ENCODE results near the gene WNT4.

WNT4 gene

DNA sequence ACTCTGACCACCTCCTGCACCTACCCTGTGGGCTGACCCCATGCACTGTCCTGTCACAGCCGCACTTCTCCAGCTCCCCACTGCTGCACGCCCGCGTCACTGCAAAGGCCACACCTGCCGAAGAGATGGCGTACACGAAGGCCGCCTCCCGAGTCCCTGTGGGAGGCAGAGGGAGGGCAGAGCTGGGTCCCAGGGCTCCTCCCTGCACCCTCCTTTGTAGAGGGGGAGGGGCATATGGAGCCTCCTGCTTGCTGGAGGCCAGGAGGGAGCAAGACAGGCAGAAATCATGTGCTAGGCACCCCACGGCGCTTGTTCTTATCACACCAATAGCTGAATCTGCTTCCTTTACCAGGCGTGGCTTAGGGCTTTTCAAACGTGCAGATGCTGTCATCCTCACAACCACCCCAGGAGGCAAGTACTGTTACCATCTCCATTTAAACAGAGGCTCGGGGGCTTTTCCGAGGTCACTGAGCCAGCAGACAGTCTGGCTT lies 21.4 kb downstream of the WNT4 start:
- no peak for DNase-seq (ENCODE audit: low spot score)
- in situ Hi-C loops (cut with MboI; ENCODE audit: low pct_unique_long_range_greater_than_20kb, low sequenced_read_pairs, unreplicated experiment), result loop anchor here (25.0 kb wide), 1 partner anchor 291 kb away; no protein-coding TSS in a partner anchor
- TF ChIP-seq, protein P1, sequence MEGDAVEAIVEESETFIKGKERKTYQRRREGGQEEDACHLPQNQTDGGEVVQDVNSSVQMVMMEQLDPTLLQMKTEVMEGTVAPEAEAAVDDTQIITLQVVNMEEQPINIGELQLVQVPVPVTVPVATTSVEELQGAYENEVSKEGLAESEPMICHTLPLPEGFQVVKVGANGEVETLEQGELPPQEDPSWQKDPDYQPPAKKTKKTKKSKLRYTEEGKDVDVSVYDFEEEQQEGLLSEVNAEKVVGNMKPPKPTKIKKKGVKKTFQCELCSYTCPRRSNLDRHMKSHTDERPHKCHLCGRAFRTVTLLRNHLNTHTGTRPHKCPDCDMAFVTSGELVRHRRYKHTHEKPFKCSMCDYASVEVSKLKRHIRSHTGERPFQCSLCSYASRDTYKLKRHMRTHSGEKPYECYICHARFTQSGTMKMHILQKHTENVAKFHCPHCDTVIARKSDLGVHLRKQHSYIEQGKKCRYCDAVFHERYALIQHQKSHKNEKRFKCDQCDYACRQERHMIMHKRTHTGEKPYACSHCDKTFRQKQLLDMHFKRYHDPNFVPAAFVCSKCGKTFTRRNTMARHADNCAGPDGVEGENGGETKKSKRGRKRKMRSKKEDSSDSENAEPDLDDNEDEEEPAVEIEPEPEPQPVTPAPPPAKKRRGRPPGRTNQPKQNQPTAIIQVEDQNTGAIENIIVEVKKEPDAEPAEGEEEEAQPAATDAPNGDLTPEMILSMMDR (IDR thresholded peaks at IDR 0.05; ENCODE audit: extremely low read depth, insufficient read depth, missing control alignments), result no peak

DNA sequence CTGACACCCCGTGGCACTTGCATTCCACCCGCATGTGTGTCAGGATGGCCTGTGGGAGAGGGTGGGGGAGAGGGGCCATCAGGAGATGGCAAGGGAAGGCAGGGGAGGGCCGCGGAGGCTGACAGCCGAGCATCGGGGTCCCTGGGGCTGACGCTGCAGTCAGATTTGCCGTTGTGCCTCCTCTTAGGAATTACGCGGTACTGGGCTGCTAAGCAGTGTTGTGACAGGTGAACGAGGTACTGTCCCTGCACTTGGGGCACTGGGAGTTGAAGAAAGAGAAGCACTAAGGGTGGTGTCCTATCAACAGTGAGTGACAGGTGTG lies 22.5 kb downstream of the WNT4 start:
- in situ Hi-C loops (cut with MboI; ENCODE audit: low pct_unique_long_range_greater_than_20kb, low sequenced_read_pairs, unreplicated experiment), result loop anchor here (25.0 kb wide), 1 partner anchor 292 kb away; no protein-coding TSS in a partner anchor
- TF ChIP-seq, protein P1 (IDR thresholded peaks at IDR 0.05; ENCODE audit: extremely low read depth, insufficient read depth, missing control alignments), result no peak
- no peak for DNase-seq (ENCODE audit: low spot score)

DNA sequence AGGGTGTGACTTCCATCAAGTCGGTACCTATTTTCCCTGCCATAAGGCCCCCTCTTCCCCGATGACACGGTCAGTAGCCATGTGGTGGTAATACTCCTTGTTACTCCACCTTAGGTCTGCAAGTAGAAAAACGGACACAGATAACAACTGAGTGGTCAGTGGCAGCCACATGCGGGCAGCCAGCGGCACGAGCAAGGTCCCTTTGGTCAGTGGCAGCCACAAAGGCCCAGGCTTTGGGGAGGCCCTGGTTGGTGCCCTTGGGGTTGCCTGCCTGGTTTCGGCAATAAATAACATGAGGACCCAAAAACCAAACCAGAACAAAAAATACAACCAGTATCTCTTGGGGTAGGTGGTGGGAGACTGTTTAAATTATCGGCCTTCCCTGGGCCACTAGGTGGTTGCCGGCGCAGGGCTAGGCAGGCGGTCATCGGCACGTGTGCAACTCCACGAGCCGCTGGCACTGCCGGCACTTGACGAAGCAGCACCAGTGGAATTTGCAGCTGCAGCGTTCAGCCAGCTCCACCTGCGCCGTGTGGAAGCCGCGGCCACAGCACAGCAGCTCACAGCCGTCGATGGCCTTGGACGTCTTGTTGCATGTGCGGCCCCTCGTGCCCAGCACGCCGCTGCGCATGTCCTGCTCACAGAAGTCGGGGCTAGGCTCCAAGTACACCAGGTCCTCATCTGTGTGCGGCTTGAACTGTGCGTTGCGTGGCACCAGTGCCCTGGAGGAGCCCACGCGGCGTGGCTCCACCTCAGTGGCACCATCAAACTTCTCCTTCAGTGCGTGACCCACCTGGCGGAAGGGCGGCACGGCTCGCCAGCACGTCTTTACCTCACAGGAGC lies 23.1 kb downstream of the WNT4 start:
- TF ChIP-seq, protein P1 (IDR thresholded peaks at IDR 0.05; ENCODE audit: extremely low read depth, insufficient read depth, missing control alignments), result no peak
- in situ Hi-C loops (cut with MboI; ENCODE audit: low pct_unique_long_range_greater_than_20kb, low sequenced_read_pairs, unreplicated experiment), result loop anchor here (25.0 kb wide), 1 partner anchor 292 kb away; no protein-coding TSS in a partner anchor
- no peak for DNase-seq (ENCODE audit: low spot score)

DNA sequence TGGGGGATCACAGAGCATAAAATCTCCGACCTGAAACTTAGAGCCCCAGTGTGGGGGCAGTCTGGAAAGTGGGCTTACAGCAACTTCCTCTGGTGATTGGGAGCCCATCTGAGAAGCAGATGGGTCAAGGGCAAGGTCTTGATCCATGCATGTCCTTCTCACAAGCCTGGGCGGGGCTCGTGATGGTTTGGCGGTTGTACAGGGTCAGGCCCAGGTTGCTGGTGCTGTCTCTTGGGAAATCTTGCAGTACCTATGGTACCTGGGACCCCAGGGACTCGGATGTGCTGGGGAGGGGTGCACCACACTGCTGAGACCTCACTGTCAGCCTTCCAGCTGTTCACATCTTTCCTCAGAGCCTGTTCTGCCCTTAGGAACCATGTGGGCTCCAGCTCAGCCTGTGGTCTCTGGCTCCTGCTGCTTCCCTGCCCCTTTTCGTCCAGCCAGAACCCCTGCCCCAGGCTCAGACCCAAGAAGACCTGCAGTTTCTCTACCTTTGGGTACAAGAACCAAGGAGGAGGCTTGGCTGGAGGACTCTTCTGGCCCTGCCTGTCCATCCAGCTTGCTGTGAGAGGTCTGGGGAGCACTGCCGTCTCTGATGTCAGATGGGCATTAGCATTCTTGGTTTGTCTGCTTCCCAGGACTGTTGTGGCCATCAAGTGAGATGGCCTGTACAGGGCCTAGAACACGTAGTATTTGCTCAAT lies 24.5 kb downstream of the WNT4 start:
- in situ Hi-C loops (cut with MboI; ENCODE audit: low pct_unique_long_range_greater_than_20kb, low sequenced_read_pairs, unreplicated experiment), result loop anchor here (25.0 kb wide), 1 partner anchor 294 kb away; no protein-coding TSS in a partner anchor
- TF ChIP-seq, protein P1 (IDR thresholded peaks at IDR 0.05; ENCODE audit: extremely low read depth, insufficient read depth, missing control alignments), result no peak
- no peak for DNase-seq (ENCODE audit: low spot score)

DNA sequence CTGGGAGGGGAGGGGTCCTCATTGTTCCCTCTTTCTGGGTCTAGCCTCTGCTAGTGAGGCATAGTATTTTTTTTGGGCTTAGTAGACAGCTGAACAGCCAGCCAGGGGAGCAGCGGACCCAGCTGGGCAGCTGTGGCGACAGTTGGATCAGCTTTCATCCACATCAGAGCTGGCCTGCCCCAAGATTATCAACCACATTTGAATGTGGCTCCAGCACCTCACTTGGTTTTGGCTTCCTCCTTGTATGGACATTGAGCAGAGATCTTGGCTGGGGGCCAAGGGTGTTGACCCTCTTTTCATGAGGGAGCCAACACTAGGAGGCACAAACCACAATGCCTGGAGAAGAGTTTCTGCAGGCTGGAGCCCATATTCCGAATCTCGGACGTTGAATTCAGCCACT lies 25.0 kb downstream of the WNT4 start:
- in situ Hi-C loops (cut with MboI; ENCODE audit: low pct_unique_long_range_greater_than_20kb, low sequenced_read_pairs, unreplicated experiment), result loop anchor here (25.0 kb wide), 1 partner anchor 294 kb away; no protein-coding TSS in a partner anchor
- TF ChIP-seq, protein P1 (IDR thresholded peaks at IDR 0.05; ENCODE audit: extremely low read depth, insufficient read depth, missing control alignments), result no peak
- DNase-seq (ENCODE audit: low spot score), result no peak

DNA sequence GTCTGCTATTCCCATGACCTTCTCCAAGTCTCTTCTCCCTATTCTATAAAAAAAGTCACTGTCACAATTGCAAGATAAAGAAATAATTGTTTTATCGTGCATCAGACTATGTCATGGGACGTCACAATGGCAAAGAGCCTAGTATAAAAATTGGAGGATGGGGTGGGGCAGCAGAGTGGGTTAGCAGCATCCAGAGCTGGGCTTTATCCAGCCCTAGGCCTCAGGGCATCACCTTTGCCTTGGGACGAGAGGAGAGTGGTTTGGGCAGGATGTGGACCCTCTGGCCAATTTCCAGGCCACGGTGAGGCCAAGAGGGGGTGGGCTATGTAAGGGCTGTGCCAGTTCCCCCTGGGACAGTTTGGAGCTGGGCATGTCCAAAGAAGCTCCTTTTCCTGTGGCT lies 25.7 kb downstream of the WNT4 start:
- DNase-seq (ENCODE audit: low spot score), result no peak
- TF ChIP-seq, protein P1 (IDR thresholded peaks at IDR 0.05; ENCODE audit: extremely low read depth, insufficient read depth, missing control alignments), result no peak
- in situ Hi-C loops (cut with MboI; ENCODE audit: low pct_unique_long_range_greater_than_20kb, low sequenced_read_pairs, unreplicated experiment), result loop anchor here (25.0 kb wide), 1 partner anchor 295 kb away; no protein-coding TSS in a partner anchor
